HG03565 (cell line): ENCODE measurements around the gene PPP1R16B.

Experiments used
- ATAC-seq: cut with Tn5 transposase; IDR thresholded peaks from one replicate; pipeline ENCODE4 v1.9.1; 2021; ENCODE audit warnings: mild to moderate bottlenecking, moderate library complexity; ENCODE audit not compliant: unreplicated experiment

PPP1R16B gene

GRCh38 chr20:38873050-38873581, 67.6 kb downstream of the PPP1R16B start:
- peak; percentile 33 for ATAC-seq

DNA sequence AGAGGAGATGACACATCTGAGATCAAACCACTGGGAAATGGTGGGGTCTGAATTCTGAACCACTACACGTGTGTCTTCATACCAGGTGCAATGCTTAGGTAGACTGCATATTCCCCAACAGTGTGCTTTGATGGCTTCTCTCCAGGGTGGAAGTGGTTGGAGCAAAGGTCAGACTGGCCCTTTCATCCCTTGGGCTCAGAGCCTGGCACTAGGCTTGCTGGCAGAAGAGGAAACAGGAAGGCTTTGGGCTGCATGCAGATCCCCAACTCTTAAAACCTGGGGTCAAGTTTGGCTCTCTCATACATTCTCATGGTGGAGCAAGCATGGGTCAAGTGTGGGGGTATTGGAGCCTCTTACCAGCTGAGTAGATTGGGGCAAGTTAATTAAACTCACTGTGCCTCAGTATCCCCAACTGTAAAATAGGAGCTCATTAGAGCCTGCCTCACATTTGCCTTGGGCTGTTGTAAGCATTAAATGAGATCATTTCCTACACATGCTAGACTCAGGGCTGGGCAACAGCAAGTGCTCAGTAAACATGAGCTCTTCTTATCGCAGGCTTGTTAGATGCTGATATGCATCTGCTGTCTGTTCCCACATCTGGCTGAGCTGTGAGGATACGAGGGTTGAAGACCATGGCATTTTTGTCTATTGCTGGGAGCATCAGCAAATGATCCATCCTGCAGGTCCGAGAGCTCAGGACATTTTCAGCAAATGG, 69.1 kb downstream of the PPP1R16B start:
- no peak for ATAC-seq

GRCh38 chr20:38875175-38875993, 69.9 kb downstream of the PPP1R16B start:
- ATAC-seq: peak; percentile 52

DNA sequence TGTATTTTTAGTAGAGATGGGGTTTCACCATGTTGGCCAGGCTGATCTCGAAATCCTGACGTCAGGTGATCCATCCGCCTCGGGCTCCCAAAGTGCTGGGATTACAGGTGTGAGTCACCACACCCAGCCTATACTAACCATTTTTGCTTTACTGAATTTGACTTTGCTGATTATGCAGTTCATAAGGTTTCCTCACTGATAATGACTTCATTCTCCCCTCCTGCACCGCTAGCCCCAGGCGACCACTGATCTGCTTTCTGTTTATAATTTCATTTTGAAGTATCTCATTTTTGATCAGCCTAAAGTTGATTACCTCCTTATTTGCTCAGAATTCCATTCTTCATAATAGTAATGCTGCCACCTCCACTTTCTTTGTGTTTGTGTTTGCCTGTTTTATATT, 72.0 kb downstream of the PPP1R16B start:
- no peak for ATAC-seq

DNA sequence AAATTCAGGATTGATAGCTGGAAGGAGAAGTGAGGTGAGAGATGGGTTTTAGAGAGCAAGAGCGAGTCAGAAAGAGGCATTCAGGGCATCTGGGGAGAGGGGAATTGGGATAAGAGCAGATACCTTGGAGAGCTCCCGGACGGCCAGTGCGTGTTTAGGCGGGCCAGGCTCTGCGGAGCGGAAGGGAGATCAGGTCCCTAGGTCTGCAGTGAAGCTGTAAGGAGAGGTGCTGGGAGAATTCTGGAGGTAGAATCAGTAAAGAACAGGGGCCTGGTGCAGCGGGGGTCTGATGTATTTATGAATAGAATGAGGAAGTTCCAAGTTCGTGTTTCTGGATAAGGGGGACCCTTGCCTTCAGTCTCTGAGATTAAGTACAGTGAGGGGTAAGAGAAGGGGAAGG, 73.4 kb downstream of the PPP1R16B start:
- ATAC-seq: no peak

DNA sequence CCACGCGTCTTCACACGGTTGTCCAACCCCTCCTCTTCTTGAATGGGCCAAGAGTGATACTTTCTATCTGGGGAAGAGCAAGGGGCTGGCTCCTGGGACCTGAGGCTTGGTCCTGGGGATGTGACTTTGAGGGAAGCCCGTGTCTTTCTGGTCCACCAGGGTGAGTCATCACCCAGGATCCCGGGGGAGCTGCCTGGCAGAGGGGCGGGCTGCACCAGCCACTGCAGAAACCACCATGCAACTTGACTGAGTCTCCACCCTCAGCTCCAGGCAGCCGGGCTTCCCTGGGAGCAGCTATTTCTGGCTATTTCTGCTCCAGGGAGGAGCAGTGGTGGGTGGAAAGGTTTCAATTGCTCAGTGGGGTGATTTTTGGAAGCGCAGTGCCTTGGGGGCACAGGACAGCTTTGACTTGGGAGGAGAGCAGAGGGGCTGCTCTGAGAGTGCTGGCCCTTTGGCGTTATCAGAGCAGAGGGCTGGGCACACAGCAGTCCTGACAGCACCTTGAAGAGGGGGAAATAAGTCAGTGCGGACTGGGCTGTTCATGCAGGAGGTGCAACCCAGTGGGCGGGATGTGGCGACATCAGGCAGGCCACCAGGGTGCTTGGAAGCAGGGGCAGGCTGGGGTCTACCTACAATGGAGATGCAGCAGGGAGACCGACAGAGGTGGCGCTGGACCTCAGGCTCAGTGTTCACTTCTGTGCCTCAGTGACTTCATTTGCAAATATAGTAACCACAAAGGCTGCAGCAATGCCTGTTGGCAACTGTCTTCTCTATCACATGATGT, 75.6 kb downstream of the PPP1R16B start:
- no peak for ATAC-seq

- no peak for ATAC-seq
Measured at GRCh38 chr20:38881806-38882440, 76.4 kb downstream of the PPP1R16B start.

DNA sequence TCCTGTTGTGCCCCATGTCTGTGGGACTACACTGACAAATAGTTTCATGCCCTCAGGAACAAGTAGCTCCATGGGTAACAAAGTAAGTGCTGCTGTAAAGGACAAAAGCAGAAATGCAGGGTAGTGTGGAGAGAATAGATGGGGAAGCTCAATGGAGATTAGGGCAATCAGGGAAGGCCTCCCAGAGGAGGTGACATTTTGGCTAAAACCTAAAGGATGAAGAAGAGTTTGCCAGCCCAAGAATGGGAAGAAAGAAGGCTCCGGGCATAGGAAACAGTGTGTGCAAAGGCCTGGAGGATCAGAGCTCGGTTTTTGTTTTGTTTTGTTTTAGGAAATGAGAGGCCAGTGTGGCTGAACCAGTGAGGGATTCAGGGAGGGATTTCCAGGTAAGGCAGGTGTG, 77.1 kb downstream of the PPP1R16B start:
- ATAC-seq: no peak

GRCh38 chr20:38883081-38883980, 77.8 kb downstream of the PPP1R16B start:
- ATAC-seq: no peak

- ATAC-seq: no peak
Measured at GRCh38 chr20:38883981-38884733, 78.7 kb downstream of the PPP1R16B start.

DNA sequence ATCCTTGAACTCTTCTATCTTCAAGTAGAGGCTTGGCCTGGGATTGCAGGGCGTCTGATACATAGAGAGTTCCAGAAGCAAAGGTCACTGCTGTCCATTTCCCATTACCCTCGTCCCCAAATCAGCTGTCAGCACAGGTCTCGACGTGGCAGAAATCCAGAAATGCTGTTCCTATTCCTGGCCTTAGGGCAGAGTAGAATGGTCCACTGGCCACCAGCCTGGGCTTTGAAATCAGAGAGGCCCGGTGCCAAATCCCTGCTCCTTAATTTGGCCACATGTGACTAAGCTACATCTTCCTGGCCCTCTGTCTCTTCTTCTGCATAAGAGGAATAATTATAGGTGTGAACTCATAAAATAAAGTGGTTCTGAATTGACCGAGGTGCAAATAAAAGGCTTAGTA, 79.9 kb downstream of the PPP1R16B start:
- ATAC-seq: no peak

DNA sequence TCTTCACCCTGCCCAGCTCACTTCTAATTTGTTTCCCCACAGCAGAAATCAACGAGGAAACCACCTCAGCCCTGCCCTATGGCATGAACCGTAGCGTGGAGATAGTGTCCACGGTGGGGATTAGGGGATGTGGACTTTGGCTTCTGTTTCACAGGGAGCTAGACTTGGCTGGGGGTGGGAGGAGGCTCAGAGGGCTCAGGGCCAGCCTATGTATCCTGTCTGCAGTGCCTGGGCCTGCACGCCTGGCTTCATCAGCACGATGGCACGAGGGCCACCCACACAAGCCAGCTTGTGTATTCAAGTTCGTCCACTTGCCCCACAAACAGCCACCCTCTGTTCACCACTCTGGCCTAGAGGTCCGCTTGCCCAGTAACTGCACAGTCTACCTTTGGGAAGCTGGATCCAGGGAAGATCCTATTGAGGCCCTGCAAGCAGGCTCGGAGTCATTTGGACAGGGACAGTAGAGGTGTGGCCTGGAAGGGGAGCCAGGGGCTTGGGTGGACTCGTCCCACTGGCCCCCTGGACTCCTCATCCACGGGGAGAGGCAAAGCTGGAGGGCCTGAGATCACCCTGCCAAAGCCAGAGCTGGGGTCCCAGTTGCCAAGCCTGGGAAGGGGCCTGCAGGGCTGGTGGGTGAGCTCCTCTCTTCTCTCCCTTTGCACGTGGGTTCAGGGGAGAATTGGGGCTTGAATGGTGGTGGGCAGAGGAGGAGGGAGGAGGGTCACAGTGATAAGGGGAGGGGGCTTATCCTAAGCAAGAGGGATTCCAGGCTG, 82.7 kb downstream of the PPP1R16B start:
- no peak for ATAC-seq

GRCh38 chr20:38889050-38889449, 83.6 kb downstream of the PPP1R16B start:
- no peak for ATAC-seq

GRCh38 chr20:38889792-38890496, 84.4 kb downstream of the PPP1R16B start:
- ATAC-seq: no peak

- ATAC-seq: no peak
Measured at GRCh38 chr20:38890497-38890818, 85.0 kb downstream of the PPP1R16B start.

DNA sequence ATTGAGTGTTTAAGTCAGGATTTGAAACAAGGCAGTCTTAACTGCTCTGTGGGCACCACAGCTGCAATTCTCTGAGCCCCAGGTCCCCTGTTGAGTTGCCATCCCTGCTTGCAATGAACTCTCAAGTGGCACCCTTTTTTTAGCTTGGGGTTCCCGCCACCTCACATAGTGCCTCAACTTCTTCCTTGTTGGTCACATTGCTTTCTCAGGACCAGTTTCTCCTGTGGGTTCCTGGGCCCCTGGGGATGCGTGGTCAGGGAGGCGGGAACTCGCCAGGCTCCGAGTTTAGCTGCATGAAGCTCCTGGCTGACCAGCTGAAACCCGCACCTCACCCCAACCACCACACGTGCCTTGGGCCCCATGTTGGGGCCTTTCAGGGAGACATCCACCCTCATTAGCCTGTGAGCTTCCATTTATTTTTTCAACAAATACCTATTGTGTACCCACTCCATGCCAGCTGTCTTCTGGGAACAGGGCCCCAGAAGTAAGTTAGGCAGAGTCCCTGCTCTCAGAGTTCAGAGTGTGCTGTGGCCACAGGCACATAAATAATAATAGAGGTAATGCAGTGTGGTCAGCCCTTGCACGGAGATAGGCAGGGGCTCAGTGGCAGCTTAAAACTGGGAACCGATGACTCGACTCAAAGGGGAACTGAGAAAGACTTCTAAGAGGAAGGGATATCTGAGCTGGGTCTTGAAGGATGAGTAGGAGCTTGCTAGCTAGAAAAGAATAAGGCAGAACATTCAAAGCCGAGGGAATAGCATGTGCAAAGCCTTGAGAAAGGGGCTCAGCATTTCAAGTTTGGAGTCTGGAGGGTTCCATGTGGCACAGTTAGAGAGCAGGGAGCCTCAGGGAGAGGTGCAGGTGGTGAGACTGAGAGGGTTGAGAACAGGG, 86.8 kb downstream of the PPP1R16B start:
- ATAC-seq: peak; percentile 57

GRCh38 chr20:38893056-38893564, 87.6 kb downstream of the PPP1R16B start:
- no peak for ATAC-seq
